A204.1 (cell line): ENCODE results near the gene OR10A6.

ENCODE experiments used
- FAIRE-seq: peaks from 2 replicates; lab custom pipeline; 2012; peaks lifted over from hg19 to GRCh38; lab: Jason Lieb, UNC

The OR10A6 gene, protein sequence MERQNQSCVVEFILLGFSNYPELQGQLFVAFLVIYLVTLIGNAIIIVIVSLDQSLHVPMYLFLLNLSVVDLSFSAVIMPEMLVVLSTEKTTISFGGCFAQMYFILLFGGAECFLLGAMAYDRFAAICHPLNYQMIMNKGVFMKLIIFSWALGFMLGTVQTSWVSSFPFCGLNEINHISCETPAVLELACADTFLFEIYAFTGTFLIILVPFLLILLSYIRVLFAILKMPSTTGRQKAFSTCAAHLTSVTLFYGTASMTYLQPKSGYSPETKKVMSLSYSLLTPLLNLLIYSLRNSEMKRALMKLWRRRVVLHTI

DNA sequence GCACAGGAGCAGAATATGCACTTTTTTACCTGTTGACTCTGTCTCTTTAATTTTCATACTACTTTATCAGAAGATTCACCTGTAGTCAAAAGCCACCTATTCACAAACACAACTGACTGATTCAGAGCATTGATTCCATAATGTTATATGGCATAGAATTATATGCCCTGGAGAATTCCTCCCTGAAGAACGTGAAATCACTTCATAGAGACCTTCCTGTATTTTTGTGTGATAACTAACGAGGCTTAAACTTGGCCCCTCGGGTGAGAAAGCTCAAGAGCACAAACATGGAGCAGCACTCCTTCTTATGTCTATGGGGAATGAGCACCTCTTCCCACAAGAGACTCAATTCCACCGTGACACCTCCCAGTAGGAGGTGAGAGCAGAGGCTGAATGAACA, at the start of gene OR10A6:
OR10A6 (minus strand) TSS at position 101 of the 400 bp plus-strand sequence. CDS start 2,606 bp downstream, outside the sequence.
- FAIRE-seq, result no peak

DNA sequence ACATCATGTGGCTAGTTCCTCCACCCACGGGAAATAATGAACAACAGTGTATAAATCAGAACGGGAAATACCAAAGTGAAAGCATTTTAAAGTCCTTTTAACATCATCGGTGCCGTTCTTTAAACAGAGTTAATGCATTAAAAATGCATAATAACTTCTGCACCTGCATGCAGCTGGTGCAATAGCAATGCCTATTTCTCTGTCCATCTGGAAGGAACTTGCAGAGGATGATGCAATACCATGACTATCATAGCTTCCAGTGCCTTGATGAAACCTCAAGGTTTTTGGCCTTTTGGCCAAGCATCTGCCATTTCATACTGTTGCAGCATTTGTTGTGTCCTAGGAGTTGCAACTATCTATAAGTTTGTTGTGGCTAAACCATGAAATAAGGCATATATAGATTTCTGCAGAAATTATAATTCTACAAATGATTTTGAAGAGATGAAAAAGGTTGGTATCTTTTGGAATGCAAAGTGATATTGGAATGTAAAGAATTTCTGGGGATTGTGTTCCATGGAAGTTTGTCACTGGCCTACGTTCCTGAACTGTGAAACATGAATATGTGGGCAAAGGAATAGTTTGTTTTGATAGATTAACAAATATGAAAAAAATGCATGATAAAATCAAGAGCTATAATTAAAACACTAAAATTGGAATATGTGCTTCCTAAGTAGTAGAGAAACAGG, 46.3 kb upstream of the OR10A6 start:
- no peak for FAIRE-seq

DNA sequence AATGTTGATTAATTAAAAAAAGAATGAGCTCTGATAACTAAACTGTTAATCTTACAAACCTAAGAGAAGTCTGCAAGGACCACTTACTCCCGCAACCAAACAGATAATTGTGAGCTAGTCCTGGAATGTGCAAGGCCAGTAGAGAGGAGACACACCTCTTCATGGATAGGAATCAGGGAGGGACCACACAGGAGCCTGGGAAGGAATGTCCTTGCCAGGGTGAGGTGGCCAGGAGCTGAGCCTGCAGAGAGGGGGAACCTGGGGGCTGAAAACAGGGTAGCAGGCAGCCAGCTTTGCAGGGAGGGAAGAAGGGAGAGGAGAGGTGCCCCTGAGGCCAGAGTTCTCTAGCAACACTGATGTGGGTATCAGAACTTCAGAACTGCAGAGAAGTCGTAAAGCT, 43.6 kb upstream of the OR10A6 start:
- FAIRE-seq, result no peak

DNA sequence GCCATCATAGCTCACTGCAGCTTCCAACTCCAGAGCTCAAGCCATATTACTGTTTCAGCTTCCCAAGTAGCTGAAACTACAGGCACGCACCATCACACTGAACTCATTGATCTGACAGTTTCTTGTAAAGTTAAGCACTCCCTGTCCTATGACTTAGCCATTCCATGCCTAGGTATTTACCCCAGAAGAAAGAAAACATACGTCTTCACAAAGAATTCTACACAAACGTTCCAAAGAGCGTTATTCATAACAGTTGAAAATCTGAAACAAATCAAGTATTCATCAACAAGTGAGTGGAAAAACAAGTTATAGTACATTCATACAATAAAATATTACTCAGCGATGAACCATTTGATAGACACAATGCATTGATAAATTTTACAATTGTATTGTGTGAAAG, 41.9 kb upstream of the OR10A6 start:
- FAIRE-seq, result no peak

DNA sequence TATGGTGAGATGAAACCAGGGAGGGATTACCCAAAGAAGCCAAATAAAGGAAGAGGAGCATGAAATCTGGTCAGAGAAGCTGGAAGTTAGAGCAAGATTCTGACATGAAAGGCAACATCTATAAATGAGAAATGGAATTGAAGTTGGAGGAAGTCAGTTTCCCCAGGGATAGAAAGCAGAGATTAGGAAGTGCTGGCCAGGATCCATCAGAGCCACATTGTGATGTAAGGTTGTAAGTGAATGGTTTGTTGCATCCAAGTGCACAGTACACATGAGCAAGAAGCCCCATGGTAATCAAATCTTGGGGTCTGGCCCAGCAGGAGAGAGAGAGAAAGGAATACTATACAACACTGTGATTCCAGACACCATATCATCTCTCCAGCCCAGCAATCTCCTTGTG, 40.8 kb upstream of the OR10A6 start:
- no peak for FAIRE-seq

DNA sequence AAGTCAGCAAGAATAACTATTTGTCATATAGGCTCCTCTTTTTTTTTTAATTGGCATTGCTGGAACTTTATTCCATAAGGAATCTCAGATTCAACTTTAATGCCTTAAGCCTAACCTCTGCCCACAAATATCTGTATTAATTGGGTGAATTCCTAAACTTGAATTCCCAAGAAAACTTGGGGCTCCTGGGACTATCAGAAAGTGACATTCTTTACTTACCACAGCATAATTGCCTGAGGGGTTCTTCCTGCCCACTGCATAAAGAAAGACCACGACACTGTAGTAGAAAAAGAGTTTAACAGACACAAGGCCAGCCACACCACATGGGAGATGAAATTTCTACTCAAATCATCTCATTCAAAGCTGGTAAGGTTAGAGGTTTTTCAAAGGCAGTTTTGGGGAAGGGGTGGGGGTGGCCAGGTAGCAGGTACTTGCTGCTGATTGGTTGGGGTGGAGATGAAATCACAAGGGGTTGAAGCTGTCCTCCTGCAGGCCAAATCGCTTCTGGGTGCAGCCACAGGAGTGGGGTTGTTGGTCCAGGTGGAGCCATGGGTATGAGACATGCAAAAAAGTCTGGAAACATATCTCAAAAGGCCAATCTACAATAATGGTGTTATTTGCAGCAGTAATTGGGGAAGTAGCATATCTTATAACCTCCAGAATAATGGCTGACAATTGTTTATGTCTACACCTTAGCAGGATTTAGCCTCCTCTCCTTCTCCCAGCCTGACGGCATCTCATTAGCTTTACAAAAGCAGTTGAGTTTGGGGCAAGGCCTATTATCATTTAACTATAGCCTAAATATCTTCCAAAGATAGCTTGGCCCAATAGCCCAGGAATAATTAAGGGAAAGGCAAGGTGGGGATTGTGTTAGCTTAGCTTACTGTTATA, 38.9 kb upstream of the OR10A6 start:
- FAIRE-seq, result no peak

DNA sequence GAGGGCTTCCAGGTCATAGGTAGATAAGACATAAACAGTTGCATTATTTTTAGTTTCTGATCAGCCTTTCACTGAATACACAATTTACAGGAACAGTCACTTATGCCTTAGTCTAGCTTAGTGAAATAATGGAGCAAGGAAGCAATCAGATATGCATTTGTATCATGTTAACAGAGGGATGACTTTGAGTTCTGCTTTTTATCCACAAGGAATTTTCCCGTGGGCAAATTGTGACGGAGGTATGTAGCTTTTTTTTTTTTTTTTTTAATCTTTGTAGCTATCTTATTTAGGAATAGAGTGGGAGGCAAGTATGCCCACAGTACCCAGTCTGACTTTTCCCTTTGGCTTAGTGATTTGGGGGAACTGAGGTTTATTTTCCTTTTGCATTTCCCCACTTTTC, 37.6 kb upstream of the OR10A6 start:
- FAIRE-seq, result no peak

DNA sequence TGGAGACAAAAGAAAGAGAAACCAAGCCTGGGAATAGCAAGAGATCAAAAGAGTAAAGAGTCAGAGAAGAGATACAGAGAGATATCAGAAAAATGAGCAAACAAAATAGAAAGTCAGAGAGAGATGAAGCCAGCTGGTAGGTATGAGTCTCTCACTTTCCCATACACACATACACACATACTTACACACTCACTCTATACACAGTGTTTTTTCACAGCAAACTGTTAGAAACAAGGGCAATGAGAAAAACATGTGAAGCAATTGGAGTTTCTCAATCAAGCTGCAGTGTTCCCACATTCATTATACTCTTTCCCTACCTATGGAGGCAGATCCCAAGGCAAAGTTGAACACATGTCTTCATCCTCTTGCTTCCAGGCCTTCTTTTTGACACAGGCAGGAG, 36.8 kb upstream of the OR10A6 start:
- FAIRE-seq, result no peak

DNA sequence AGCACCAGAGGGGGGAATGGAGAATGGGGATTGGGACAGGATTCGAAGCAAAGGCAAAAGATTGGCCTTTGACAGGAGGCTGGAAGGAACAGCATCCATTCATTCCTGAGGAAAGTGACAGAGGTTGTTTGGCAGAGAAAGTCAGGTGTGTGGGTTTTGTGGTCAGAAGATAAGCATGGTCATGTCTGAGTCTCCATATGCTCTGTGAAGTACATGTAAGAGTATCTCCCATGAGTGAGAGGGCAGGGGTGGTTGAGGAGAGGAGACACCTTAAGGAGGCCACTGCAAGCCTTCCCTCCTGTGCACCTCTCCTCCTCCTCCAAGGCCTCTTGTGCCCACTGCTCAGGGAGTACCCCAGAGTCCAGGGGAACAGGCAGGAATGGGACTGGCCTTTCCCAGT, 36.0 kb upstream of the OR10A6 start:
- no peak for FAIRE-seq

DNA sequence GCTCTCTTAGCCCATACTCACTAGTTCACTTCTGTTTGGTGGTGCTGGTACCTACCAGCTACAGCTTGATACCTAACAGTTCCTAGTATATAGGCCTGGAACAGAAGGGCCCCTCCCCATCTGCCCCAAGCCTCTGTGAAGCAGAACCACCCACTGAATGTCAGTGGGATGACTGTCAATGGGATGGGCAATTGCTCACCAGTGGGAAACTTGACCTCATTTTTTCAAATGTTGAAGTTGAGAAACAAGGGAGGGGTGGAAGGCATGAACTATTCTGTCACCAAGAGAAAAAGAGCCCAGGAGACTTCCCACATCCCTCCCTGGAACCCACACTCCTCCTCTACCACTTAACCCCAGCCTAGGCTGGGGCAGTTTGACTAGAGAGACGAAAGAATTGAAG, 34.3 kb upstream of the OR10A6 start, which contains the start of gene NLRP10:
NLRP10 (minus strand) TSS at position 62 of the 400 bp plus-strand sequence. CDS start 1,952 bp downstream, outside the sequence.
- no peak for FAIRE-seq

DNA sequence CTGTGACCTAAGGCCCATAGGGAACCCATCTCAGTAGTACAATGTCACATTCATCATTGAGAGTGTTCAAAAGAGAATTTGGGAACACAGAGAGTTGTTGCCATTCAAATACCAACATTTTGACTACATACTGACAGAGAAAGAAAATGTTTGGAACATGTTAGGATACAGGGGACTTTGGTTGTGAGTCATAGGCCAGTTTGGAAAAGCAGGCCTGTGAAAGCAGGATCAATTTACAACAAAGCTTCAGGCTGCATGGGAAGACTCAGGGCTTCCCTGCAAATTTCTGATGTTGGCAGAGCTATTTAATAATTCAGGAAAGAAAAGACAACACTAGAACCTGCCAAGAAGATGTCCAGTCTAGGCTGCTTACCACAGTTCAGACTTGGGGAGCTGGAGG, 33.8 kb upstream of the OR10A6 start:
- FAIRE-seq, result no peak

DNA sequence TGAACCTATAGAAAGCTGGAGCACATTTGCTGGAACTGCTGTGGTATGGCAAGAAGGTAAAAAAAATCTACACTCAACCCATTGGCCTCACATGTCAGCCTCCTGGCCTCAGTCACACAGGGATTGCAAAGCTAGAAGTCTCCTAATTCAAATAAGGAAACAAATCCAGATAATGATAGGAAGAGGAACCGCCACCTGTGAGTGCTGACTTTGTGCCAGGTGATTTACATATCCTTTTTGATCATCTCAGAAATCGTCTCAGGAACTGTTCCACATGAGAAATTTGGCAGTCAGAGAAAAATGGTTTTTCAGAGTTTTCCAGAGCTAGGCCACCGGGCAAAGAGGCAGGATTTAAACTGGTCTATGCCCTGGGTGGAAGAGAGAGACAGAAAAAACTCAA, 33.2 kb upstream of the OR10A6 start:
- no peak for FAIRE-seq

DNA sequence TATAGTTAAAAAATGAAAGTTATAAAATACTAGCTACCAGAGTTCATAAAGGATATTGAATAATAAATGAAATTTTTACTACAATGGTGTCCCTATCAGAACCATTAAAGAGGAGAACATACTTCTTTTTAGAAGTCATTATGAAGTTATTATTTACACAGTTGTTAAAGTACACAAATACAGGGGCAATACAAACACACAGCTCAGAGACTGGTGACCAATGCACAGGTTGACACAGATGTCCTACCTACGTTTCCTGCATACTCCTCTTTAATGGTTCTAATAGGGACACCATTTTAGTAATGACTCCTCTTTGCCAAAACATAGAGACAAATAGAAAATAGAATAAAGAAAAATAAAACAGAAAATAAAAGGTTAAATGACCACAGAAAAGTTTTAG, 24.1 kb upstream of the OR10A6 start:
- FAIRE-seq, result no peak

DNA sequence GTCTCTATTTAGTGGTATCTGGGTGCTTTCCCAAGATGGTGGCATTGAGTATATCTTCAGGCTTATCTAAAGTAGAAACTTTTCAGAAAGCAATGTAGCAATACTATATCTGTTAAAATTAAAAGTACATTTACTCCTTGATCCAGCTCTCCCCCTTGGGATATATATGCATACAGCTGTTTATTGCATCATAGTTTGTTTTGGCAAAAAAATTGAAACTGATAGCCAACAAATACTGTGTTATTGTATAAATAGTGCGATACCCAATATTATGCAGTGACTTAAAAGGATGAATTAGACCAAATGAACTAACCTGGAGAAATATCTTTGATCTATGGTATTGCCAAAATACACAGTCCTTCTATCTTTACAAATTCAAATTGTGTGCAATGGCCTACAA, 18.9 kb upstream of the OR10A6 start:
- no peak for FAIRE-seq

DNA sequence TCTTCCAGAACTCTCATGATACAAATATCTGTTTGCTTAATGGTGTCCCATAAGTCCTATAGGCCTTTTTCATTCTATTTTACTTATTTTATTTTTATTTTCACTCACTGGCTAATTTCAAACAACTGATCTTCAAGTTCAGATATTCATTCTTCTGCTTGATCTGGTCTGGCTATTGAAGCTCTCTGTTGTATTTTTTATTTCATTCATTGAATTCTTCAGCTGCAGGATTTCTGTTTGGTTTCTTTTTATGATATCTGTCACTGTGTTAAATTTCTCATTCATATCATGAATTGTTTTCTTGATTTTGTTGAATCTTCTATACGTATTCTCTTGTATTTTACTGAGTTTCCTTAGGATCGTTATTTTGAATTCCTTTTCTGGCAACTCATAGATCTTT, 13.1 kb upstream of the OR10A6 start:
- FAIRE-seq, result no peak

DNA sequence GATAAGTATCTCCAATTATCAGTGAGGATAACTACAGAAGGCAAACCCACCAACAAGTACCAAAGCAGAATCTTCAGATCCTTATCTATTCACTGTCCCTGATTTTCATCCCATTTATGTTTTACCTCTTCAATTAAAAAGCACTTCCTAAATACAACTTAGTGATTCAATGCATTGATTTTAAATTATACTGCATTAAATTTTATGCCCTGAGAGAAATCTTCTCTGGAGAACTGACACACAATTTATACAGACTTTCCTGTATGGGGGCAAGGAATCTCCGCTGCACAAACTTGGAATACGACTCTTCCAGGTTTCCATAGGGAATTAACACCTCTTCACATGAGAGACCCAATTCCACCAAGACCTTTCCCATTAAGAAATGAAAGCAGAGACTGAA, 10.5 kb upstream of the OR10A6 start, which contains the start of gene OR10A3:
OR10A3 (minus strand) TSS at position 101 of the 400 bp plus-strand sequence. CDS start 2,188 bp downstream, outside the sequence.
- FAIRE-seq, result no peak

DNA sequence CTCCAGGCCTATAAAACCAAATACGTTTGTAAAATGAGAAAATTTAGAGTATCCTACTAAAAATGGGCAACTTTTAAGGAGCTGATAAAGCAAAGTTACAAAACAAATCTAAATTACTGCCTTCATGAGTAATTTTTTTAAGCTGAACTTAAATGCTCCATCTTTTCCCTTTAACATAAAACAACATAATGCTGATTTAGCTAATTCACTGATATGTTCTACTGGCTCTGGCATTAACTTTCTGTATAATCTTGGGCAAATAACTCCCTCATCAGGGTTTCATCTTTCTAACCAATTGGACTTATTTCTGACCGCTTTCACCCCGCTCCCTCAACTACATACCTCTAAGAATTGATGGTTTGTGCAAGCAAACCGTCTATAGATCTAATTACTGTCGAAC, 10.1 kb upstream of the OR10A6 start:
- FAIRE-seq, result no peak

DNA sequence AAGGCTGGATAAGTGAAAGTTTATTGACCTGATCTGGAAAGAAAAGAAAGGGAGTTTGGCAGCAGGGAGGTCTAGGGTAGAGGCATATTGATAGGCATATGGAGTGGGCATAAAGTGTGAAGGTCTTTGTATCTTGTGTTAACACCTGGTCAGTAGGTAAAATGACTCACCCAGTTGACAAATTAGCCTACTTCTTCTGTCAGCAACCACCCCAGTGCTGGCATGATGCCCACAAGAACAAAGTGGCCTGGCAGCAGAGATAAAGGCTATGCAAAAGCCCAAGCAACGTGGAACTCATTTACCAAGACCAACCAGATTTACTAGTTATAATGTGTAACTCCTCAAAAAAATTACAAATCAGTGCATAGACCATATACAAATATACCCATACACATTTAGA, 5.5 kb upstream of the OR10A6 start:
- no peak for FAIRE-seq

DNA sequence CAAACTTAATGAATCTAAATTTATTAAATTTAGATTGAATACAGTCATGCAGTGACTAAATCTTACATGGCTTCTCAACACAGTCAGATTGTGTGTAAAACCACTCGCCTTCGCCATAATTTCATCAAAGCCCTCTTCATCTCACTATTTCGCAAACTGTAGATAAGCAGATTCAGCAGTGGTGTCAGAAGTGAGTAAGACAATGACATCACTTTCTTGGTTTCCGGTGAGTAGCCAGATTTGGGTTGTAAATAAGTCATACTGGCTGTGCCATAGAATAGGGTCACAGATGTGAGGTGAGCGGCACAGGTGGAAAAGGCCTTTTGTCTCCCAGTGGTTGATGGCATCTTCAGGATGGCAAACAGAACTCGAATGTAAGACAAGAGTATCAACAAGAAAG, 3.4 kb downstream of the OR10A6 start:
- FAIRE-seq, result no peak

DNA sequence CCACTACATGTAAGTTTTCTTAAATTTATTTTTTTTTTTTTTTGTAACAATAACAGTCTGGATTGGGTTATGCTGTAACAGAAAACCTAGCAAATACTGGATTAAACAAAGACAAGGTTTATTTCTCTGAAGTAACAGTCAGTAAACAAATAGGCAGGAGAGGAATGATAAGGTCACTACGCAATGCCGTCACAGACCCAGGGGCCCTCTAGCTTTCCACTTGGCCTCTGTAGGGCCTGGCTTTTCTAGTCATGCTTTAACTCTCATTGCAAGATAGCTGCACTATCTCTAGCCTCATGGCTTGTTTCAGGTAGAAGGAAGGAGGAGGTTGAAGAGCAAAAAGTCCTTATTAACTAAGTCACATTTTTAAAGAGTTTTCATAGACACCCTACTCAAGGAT, 6.5 kb downstream of the OR10A6 start:
- FAIRE-seq, result no peak

DNA sequence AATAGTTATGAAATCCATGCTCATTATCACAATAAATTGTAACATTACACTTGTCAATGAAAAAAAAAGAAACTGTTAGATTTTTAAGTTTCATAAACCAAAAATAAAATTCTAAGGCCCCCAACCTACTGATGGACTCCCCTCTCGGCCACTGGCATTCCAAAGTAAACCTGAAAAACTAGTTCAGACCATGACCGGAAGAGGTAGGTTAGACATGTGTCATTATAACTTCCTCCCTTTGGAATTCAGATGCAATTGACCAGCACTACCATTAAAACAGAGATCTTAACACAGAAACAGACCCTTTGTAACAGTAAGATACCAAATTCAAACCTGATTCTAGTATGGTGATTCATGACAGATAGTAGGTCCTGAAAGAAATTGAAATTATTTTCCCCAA, 12.9 kb downstream of the OR10A6 start:
- FAIRE-seq, result no peak

DNA sequence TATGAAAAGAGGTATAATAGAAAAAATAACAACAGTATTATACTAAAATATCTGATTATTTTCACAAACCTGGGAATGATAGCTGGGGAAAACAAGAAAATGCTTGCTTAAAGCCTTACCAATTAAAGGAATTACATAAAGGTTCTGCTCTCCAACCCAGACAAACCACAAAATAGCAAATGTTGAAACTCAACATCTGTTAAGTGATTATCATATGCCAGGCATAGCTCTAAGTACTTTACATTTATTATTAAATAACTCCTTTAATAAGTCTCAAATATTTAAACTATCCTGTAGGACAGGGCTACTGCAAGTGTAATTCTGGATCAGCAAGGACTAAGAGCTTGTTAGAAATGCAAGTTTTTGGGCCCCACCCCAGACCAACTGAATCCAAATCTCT, 20.1 kb downstream of the OR10A6 start:
- no peak for FAIRE-seq

DNA sequence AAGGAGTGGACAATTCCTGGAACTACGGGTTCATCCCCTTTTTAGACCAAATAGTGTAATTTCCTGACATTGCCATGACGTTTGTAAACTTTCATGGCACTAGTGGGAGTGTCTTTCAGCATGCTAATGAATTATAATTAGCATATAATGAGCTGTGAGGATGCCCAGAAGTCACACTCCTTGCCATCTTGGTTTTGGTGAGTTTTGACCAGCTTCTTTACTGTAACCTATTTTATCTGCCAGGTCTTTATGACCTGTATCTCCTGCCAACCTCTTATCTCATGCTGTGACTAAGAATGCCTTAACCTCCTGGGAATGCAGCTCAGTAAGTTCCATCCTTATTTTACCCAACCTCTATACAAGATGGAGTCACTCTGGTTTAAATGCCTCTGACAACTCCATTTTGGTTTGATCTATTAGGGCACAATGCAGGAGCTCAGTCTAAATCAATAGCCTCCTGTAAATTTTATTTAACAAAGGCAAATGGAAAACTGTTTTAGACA, 20.7 kb downstream of the OR10A6 start:
- FAIRE-seq, result no peak
